ENCODE results near the gene CLN5. TPM values are rescaled to one million over a fixed set of nuclear protein-coding genes. Genes with fewer than 3 reads are reported as not detected.

Gene CLN5
- total and polyA plus RNA-seq, 12 donors: 16.7 to 46.9 (median 37.1) TPM

GRCh38 chr13:77036279-77036678 lies 44.4 kb downstream of the CLN5 start:
- H3K27ac ChIP-seq: peak overlapping the region in 1 of 5 donors; percentile 31

GRCh38 chr13:77038907-77039480 lies 47.1 kb downstream of the CLN5 start:
- H3K36me3 ChIP-seq (replicated peaks in 1 of 2): no peaks in the 10 kb centered on the region
- H3K4me1 ChIP-seq (replicated peaks in 1 of 2): peaks cover 4 to 10% of the 10 kb centered on the region in 2 donors
- intact Hi-C loops (cut with DNase I): no loop called here
- no peak for TF ChIP-seq POLR2A (IDR thresholded peaks at IDR 0.05)
- no peak for TF ChIP-seq CTCF (IDR thresholded peaks at IDR 0.05)
- H3K27me3 ChIP-seq: no peaks in the 10 kb centered on the region
- H3K27ac ChIP-seq: no peak overlapping the region
- no peak for DNase-seq
- H3K9me3 ChIP-seq (replicated peaks in 1 of 3): no peaks in the 10 kb centered on the region
- H3K4me3 ChIP-seq: no peak overlapping the region
- 70 to 76% (median 72%) methylated on average over 5 of the region's 5 CpGs for WGBS, 4 donors

More at GRCh38 chr13:77036279-77036678, 44.4 kb downstream of the CLN5 start:
- 15 to 39% (median 27%) methylated on average over 1 of the region's 1 CpG for WGBS, 4 donors
- Histone ChIP-seq H3K9me3 (replicated peaks in 1 of 3) (no peaks in the 10 kb centered on the region), H3K4me3 (no peak overlapping the region), H3K27me3 (no peaks in the 10 kb centered on the region), H3K36me3 (replicated peaks in 1 of 2) (no peaks in the 10 kb centered on the region), H3K4me1 (replicated peaks in 1 of 2) (peaks cover 4 to 10% of the 10 kb centered on the region in 2 donors)
- TF ChIP-seq POLR2A (IDR thresholded peaks at IDR 0.05): no peak
- TF ChIP-seq CTCF (IDR thresholded peaks at IDR 0.05): no peak
- intact Hi-C loops (cut with DNase I): no loop called here
- peak in 4 of 7 donors; percentile 23 to 50 (median 38) for DNase-seq

GRCh38 chr13:77040076-77040475 lies 48.2 kb downstream of the CLN5 start:
- Histone ChIP-seq H3K27ac (no peak overlapping the region), H3K36me3 (replicated peaks in 1 of 2) (peaks cover 0 to 4% of the 10 kb centered on the region in 2 donors), H3K4me1 (replicated peaks in 1 of 2) (peaks cover 4 to 10% of the 10 kb centered on the region in 2 donors), H3K27me3 (no peaks in the 10 kb centered on the region), H3K4me3 (no peak overlapping the region), H3K9me3 (replicated peaks in 1 of 3) (no peaks in the 10 kb centered on the region)
- intact Hi-C loops (cut with DNase I): no loop called here
- TF ChIP-seq CTCF (IDR thresholded peaks at IDR 0.05) (no peak), POLR2A (IDR thresholded peaks at IDR 0.05) (no peak)
- DNase-seq: no peak
- WGBS, 4 donors: 78 to 88% (median 86%) methylated on average over 7 of the region's 7 CpGs

GRCh38 chr13:77040835-77041234 lies 49.0 kb downstream of the CLN5 start:
- DNase-seq: peak in 1 of 7 donors; percentile 36
- Histone ChIP-seq H3K27me3 (no peaks in the 10 kb centered on the region), H3K27ac (no peak overlapping the region), H3K36me3 (replicated peaks in 1 of 2) (peaks cover 0 to 8% of the 10 kb centered on the region in 2 donors), H3K4me1 (replicated peaks in 1 of 2) (peaks cover 4 to 10% of the 10 kb centered on the region in 2 donors), H3K9me3 (replicated peaks in 1 of 3) (no peaks in the 10 kb centered on the region), H3K4me3 (no peak overlapping the region)
- intact Hi-C loops (cut with DNase I): no loop called here
- TF ChIP-seq POLR2A (IDR thresholded peaks at IDR 0.05): no peak
- no peak for TF ChIP-seq CTCF (IDR thresholded peaks at IDR 0.05)
- 84 to 89% (median 84%) methylated on average over 9 of the region's 9 CpGs for WGBS, 4 donors

Data from adrenal gland (tissue), 12 donors.